Hematopoietic multipotent progenitor cell treated with erythropoietin and hydrocortisone succinate and interleukin-3 and kit ligand, for 6 days (in vitro differentiated cells): Measurements from ENCODE around the gene BHLHE23.
"Not testable (repeated sequence)": the region's sequence is repeated elsewhere in the genome, so short reads cannot be mapped to it uniquely, and the experiment has no call there.

ENCODE experiments used
- DNase-seq: peaks from one replicate; pipeline ENCODE4 v3.0.0-alpha.2; 2015

BHLHE23 gene

DNA sequence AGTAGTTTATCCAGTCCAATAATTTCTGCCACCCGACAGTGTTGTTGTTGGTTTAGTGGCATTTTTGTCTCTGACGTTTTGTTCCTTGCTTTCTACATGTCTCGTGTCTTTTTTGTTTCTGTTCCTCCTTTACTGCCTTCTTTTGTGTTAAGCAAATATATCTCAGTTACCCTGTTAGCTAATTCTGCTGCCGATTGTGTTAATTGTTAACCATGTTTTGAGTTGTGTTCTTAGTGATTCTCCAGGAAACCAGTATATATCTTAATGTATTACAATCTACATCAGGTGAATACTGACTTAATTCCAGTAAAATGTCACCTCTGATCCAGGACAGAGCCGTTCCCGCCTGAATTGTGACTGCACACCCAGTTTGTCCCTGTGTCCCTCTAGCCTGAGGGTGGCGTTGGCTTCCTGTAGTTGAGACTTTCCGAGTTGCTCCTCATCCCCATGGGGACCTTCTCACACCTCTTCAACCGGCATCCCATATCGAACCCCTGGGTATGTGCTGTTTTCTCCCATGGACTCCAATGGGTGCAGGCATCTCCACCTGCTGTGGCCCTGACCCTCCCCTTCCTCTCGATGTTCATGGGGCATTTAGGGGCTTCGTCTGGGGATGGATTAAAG is 35.8 kb upstream of the BHLHE23 start:
- DNase-seq = no peak

DNA sequence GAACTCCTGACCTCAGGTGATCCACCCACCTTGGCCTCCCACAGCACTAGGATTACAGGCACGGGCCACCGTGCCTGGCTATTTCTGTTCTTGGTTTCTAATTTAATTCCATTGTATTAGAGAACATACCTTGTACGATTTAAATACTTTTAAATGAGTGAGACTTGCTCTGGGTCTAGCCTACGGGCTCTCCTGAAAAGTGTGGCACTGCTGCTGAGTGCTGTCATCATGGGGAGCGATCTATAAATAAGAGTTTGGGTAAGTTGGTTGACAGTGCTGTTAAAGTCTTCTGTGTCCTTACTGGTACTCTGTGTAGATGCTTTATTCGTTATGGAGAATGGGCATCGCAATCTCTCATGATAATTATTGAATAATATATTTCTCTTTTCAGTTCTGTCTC is 35.0 kb upstream of the BHLHE23 start:
- DNase-seq = no peak

DNA sequence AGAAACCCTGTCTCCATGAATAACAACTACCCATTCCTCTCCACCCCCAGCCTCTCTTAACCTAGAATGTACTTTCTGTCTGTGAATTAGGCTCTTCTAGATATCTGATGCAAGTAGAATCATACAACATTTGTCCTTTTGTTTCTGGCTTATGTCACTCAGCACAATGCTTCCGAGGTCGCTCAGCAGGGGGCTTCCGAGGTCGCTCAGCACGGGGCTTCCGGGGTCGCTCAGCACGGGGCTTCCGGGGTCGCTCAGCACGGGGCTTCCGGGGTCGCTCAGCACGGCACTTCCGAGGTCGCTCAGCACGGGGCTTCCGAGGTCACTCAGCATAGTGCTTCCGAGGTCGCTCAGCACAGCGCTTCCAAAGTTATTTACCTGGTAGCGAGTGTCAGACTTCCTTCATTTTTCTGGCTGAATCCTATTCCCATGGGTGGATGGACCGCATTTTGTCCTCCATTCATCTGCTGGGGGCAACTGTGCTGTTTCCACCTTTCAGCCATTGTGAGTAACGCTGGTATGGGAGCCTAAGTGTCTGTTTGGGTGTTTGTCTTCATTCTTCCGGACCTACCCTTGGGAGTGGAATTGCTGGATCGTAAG is 31.0 kb upstream of the BHLHE23 start:
- DNase-seq = no peak

DNA sequence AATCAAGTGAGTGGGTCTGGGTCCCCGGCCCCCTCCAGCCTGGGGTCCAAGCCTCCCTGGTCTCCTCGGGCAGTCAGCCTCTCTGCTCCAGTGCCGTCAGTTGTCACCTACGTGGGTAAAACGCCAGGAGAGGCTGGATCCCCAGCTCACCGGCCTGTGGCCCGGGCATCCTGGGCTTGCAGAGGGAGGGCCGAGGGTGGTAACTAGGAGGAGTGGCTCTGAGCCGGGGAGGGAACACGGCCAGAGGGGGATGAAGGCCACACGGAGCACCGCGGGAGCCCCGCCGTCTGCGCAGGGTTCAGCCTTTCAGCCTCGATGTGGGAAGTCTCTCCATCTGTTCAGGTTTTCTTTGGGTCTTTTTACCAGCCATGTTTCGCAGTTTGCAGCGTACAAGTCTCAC is 29.5 kb upstream of the BHLHE23 start:
- no peak for DNase-seq

DNA sequence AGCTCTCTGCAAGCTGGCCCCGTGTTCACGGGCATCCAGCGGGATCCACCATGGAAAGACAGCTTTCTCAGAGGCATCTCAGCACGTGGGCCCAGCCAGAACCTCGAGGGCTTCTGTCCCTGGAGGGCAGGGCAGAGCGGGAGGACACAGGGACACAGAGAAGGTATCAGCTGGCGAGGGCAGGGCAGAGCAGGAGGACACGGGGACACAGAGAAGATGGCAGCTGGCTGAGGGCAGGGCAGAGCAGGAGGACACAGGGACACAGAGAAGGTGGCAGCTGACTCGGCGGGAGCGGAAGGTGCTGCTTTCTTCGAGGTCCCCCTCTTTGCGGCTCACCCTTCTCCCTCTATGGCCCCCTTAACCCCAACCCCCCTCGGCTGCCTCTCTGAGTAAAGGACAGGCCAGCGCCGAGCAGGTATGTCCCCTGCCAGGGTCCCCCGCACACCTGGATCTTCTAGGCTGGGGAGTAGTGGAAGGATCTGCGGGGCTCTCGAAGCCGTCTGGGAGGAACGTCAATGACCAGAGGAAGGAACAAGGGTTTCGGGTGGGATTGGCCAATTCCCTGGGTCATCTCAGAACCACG is 28.9 kb upstream of the BHLHE23 start:
- DNase-seq = no peak

DNA sequence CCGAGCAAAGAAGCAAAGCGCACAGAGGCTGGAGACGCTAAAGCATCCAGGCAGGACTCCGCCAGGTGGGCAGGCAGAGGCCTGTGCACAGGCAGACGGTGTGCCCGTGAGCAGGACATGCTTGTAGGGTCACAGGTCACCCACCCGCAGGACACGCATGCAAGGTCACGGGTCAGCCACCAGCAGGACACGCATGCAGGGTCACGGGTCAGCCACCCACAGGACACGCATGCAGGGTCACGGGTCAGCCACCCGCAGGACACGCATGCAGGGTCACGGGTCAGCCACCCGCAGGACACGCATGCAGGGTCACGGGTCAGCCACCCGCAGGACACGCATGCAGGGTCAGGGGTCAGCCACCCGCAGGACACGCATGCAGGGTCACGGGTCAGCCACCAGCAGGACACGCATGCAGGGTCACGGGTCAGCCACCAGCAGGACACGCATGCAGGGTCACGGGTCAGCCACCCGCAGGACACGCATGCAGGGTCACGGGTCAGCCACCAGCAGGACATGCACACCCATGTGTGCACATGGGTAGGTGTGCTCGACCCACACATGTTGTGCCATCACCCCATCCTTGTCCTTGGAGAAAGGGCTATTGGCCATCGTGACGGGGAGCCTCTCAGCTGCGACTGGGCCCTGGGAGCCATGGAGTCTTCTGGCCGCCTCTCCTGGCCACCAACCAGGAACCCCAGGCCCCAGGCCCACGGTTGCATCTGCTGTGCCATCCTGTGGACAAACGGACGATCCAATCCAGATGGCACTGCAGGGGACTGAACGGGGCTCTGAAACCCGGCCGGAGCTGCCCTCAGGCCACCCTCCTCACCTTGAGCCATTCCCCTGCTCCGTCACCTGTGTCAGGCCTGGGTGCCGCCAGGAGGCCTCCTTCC is 28.2 kb upstream of the BHLHE23 start:
- not testable (repeated sequence) for DNase-seq

DNA sequence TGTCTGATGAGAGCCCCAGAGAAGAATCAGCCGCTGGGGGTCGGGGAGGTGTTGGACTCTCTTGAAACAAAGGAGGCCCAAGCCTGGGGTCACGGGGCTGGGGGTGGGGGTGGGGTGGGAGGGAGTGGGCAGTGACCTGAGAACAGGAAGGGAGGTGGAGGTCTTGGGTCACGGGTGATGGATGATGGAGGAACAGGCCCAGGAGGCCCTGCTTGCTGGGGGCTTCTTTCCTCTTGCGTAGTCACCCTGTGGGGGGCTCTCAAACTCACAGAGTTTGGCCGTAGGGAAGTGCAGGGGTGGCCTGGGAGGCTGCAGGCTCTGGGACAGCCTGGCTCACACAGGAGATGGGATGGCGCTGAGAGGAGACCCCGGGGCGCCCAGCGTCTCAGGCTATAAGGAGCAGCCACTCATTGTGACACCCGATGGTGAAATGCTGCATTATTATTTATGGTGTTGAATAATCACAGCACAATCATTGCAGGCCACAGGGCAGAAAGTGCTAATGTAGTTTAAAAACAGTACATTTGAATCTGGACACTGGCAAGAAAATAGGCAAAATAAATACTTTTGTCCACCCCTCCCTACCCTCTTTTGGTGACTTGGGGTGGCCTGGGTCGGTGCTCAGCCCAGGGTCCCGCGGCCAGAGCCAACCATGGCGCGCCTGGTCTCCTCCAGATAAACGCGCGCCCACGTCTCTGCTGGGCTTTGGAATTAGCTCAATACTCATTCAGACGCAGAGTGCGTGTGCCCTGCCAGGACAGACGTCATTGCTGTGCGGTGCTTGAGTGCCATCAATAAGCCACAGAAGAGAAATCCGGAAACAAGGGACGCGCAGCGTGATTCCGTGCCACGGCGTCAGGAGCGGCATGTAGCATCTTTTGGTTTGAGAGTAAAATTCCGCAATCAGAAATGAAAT is 27.3 kb upstream of the BHLHE23 start:
- no peak for DNase-seq

DNA sequence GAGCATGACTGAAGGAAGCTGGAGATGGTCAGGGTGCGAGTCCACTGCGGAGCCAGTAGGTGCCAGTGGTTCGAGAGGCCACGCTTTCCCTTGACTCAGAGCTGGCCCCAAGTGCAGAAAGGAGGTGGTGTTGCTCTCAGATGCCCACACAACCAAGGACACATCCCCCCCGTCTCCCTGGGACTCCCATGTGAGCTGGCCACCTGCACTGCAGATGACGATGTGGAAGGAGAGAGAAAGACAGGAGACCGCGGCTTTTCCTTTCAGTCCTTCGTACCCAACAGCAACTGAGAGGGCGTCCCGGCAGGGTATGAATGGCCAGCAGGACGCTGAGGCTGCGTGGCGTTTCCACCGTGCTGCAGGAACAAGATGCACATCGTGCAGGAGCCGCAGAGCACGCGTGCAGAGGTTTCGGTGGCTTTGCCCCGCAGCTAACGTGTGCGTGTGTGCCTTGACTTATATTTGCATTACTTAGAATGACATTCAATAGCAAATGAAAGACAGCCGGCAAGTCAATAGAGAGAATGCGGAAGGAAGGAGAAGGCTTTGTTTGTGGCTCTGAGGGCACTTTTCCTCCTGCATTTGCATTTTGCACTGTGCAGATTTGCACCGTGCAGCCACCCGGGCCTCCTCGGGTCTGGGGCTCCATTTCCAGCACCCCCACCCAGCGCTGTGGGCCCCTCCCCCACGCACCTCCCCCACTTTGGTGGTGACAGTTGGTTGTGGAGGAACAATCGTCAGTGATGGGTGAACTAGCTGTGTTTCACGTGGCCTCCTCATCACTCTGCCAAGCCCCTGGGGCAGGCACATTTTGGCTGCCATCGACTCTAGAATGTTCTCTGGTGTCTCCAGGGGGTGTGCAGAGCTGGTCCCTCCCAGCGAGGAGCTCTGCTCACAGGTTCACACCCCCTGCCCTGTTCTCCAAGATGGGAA is 26.4 kb upstream of the BHLHE23 start:
- DNase-seq = peak; percentile 27

DNA sequence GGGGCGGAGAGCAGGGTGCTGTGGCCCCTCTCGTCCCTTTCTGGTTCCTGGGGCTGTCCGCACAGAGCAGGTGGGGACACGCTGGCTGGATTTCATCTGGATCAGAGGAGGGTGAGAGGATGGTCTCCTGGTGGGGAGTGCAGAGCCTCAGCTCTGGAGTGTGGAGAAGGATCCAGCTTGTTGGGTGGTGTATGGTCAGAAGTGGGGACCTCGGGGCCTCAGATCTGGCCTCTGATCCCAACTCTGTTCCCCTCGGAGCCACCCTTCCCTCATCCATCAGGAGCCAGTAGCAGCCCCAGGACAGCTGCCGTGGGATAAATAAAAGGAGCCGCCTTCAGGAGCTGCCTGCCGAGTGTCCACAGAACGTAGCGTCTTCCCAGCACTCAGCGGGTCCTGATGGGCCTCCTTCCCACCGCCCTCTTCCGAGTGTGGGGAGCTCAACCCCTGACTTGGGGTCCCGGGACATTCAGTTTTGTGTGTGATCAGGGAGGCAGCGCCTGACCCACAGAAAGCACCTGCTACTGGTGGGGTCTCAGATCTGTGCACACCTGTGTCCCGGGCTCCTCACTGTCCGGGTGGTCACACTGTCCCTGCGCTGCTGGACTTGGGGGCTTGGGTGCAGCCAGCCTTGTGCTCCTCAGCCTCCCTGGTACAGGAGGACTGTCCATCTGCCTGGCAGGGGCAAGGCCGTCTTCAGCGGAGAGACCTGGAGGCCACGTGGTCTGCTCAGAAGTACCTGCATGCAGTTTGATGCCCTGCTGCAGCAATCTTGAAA is 25.4 kb upstream of the BHLHE23 start:
- no peak for DNase-seq

DNA sequence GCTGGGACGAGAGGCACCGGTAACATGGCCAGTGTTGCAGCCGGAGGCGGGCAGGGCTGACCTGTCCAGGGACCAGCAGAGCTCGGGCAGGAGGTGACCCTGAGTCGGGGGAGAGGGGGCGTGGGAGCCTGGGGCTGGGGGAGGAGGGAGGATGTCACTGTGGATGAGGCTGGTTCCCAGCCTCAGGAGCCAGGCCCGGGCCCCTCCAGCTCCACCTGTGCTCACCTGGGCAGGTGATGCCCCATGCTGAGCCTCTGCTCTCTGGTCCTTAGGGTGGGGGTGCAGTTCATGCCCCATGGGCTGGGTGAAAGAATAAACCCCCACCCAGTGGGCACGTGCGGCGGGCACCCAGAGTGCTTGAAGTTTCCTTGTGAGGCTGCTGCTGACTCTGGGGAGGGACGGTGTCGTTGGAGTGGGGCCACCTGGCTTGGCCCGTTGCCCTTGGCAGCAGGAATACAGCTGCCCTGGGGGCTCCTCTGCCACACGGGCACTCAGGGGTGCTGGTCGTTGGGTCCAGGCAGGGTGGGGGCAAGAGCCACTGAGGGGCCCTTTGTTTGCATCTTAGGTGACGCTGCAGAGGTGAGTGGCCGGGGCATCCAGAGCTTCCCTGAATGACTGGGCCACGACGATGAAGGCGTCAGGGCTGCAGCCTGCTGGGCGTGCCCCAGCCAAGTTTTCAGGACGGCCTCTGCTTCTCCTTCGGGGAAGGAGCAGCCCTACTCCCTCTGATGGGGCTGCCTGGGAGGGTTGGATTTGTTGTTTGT is 24.7 kb upstream of the BHLHE23 start:
- no peak for DNase-seq

DNA sequence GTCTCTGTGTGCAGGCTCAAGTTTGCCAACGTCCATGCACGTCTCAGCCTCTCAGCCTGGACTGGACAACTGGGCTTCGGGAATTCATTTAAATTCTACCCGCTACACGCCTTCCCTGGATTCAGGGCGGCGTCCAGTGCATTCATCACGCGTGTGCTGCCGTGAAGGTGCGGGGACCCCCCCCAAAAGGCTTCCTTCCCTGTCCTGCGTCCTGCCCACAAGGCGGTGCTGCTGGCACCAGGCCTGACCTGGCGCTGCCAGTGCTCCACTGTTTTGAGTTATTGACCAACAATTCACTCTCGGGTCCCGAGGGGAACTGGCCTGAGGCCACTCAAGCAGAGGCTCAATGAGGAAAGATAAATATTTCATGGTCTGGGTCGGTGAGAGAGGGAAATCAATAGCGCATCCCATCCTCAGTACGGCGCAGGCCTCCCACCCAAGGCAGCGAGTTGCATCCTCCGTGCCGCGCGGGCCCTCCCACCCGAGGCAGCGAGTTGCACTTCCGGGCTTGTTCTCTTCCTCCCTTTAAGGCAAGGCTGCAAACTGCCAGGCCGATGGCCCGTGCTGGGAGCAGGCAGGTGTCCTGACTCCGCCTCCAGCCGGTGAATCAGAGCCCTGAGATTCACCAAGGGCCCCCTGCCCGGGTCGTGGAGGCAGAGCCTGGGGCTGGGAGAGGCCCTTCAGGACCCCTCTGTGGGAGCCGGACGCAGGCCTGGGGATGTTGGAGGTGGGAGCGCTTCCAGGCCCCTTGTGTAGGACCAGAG is 22.8 kb upstream of the BHLHE23 start:
- DNase-seq = no peak

DNA sequence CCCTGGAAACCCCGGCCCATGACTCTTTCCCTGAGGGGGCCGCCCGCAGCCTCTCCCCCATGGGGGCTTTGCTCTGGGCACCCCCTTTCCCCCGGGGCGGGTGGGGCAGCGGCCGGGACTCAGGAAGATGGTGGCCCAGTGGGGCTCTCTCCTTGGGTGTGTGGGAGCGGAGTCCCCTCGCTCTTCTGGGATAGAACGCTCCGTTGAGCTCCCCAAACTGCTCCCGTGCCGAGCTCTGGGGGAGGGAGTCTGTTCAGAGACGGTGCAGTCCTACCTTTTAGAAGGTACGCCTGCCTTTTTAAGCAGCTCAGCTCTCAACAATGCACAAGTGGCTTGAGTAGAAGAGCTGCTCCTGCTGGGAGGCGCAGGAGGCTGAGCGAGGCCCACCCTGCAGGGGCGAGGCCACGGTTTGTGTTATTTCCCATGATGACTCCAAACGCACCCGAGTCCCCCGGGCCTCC is 21.7 kb upstream of the BHLHE23 start:
- no peak for DNase-seq

DNA sequence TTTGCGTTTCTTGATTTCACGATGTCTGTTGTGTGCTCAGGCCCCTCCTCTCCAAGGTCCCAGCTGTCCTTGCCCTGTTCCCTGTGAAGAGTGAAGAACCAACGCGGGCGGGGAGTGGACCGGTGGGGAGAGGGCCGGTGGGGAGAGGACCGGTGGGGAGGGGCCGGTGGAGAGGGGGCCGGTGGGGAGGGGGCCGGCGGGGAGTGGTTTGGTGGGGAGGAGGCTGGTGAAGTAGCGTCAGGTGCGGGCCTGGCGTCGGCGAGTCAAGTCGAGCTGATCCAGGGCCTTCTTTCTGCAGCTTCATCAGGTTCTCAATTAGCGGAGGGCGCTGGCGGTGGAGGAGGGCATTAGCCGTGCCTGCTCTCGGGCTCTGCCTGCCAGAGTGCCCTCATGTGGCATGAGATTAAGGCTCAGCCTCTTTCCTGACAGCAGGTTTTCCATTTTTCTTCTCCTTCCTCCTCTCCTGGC is 21.2 kb upstream of the BHLHE23 start:
- peak; percentile 65 for DNase-seq

DNA sequence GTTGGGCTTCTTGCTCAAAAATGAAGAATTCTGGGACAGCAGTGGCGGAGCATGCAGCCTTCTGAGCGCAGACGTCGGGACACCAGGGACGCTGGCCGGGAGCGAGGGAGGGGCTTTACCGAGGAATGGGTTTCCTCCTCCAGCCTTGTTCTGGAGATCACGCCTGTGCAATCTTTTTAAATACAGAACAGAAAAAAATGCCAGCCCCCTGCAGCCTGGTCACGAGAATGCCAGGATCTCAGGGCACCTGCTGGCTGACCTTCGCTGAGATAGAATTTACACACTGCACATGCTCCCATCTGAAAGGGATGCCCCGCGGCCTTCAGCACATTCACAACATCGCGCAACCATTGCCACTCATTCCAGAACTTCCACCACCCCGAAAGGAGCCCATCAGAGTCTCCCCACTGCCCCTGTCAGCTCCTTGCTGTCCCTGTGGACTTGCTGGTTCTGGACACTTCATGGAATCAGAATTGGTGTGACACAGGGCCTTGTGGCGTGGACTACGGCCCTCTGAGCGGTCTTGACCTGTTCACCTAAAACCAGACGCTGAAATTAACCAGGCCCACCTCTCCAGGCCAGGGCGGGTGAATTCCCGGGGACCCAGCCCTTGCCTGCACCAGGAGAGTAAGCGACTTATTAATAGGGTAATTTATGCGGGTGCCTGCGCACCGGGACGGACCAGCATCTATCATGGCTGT is 20.6 kb upstream of the BHLHE23 start:
- no peak for DNase-seq

DNA sequence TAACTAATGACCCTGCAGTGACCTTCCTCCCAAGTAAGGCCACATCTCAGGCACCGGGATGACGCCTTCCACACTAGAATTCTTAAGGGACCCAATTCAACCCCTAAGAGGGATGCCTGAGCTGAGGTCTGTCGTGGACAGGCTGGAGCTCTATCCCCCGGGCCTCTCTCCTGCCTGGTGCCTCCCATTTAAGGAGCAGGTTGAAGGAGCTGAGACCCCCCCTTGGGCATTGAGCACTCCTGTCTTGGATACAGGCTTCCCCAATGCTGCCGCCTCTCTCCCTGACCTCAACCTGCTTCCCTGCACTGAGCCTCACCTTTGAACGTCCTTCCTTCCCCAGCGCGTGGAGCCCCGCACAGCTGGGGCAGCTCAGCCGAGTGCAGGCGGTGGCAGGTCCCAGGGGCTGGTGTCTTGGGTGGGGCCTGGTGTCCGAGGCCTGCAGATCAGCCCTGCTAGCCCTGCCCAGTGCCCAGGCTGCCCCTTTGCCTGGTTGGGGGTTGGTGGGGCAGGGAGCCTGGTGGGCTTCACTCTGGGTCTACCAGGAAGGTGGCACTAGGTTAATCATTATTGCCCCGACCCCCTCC is 19.9 kb upstream of the BHLHE23 start:
- DNase-seq = no peak

DNA sequence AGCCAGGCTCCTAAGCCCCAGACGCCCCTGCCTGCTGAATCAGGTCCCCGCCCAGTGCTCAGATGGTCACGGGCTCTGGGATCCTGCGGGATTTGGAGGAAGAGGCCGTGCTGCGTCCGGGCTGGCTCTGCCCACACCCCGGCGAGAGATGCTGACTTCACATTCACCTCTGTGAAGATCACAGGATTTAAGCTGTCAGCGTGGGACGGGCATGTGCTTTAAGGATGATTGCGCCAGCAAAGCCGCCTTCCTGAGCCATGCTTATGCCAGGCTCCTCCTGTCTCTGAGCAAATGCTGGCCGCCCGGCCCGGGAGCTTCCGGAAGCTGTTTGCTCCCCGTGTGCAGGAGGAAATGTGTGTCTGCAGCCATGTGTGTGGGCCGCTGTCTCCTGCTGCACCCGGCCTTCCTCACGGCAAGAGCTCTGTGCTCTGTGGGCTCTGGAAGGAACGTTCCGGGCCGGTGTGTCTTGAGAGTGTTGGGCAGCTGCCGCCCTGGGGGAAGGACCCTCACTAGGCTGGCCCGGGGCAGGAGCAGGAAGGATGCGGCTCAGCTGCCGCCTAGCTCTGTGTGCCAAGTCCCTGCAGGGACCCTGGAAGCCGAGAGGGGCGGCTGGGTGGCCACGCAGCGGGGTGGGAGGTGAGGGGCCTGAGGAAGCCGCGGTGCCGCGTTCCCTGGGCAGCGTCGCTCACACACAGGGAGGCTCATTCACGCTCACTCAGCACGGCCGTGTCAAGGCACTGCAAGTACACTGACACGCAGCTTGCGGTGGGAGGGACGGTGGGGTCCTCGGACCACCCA is 19.0 kb upstream of the BHLHE23 start:
- DNase-seq = no peak
